HG02981 (cell line): Measurements from ENCODE around the gene FNDC11.
"Not testable (repeated sequence)": the region's sequence is repeated elsewhere in the genome, so short reads cannot be mapped to it uniquely, and the experiment has no call there.

Experiments
- ATAC-seq: cut with Tn5 transposase; IDR thresholded peaks from one replicate; pipeline ENCODE4 v1.9.1; 2021; ENCODE audit warnings: mild to moderate bottlenecking, moderate library complexity; ENCODE audit not compliant: unreplicated experiment

Gene FNDC11, protein sequence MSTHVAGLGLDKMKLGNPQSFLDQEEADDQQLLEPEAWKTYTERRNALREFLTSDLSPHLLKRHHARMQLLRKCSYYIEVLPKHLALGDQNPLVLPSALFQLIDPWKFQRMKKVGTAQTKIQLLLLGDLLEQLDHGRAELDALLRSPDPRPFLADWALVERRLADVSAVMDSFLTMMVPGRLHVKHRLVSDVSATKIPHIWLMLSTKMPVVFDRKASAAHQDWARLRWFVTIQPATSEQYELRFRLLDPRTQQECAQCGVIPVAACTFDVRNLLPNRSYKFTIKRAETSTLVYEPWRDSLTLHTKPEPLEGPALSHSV

GRCh38 chr20:63553933-63554290, at the start of gene FNDC11:
FNDC11 (plus strand) TSS chr20:63554159; CDS start chr20:63555664, 1,505 bp downstream.
- ATAC-seq: peak; percentile 17

DNA sequence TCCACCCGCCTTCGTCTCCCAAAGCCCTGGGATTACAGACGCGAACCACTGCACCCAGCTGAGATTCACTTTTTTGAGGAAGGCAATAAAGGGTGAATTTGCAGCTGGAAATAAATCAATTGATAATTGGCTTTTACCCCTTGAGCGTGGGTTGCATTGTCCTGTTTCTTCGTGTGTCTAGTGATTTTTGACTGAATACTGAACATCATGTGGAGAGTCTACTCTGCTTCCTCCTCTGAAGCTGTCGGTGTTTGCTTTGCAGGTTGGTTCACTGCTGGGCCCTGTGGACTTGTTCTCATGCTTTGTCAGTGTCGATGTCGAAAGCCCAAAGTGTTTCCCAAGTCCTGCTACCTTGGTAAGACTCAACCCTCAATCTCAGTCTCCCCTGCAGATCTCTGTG, 49.3 kb upstream of the FNDC11 start:
- ATAC-seq: no peak

GRCh38 chr20:63505281-63505680, 48.7 kb upstream of the FNDC11 start:
- no peak for ATAC-seq

DNA sequence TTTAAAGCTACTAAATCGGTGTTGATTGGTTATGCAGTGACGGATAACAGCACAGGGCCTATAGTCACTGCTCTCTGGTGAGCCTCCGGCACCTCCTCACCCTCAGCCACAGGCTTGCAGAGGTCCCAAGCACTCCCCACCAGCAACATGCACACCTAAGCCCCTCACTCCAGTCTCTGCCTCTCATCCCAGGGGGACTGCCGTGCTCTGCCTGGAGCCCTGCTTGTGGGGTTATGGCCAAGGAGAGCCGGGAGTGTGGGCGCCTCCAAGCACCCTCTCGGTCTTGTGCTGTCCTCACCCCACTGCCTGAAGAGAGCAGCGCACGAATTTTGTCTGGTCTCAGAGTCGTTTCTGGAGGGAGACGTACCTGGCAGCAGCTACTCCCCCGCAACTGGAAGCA, 48.2 kb upstream of the FNDC11 start:
- no peak for ATAC-seq

- no peak for ATAC-seq
These were observed 46.7 kb upstream of the FNDC11 start for GRCh38 chr20:63507083-63507743.

DNA sequence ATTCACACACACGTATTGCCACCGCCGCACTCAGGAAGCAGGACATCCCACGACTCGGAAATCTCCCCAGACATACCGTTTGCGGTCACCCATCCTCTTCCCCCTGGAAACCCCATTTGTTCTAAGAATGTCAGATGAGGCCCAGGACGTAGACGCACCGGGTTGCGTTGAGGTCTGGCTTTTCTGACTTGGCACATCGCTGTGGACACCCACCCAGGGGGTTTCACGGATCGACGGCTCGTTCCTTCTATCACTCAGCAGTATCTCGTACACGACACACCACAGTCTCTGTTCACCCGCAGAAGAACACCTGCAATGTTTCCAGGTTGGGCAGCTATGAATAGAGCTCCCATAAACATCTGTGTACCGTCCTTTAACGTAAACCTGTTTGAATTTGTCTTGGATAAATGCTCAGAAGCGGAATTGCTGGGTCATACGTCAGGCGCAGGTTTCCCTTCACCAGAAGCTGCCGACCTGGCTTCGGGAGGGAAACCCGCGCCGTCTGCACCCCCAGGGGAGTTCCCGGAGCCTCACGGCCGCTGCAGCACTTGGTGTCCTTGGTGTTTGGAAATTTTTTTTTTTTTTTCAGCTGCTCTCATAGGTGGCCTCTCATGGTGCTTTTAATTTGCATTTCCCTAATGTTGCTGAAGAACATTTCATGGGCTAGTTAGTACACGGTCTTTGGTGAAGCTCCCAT, 45.7 kb upstream of the FNDC11 start:
- ATAC-seq: no peak

GRCh38 chr20:63509088-63509564, 44.8 kb upstream of the FNDC11 start:
- no peak for ATAC-seq

DNA sequence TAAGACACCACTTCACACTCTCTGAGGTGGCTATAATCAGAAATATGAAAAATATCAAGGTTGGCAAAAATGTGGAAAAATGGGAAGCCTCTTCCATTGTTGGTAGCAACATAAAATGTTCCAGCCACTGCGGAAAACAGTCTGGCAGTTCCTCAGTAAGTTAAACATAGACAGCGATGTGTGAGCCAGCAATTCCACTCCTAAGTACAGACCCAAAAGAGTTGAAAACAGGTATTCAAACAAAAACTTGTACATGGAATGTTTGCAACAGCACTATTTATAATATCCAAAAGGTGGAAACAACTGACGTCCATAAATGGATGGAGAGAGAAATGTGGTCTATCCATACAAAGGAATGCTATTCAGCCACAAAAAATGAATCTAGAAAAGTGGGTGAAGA, 40.8 kb upstream of the FNDC11 start:
- no peak for ATAC-seq

GRCh38 chr20:63514520-63514919, 39.4 kb upstream of the FNDC11 start:
- ATAC-seq: not testable (repeated sequence)

- ATAC-seq: no peak
These were observed 36.3 kb upstream of the FNDC11 start for GRCh38 chr20:63517376-63518309.

- no peak for ATAC-seq
These were observed 35.6 kb upstream of the FNDC11 start for GRCh38 chr20:63518351-63518861.

DNA sequence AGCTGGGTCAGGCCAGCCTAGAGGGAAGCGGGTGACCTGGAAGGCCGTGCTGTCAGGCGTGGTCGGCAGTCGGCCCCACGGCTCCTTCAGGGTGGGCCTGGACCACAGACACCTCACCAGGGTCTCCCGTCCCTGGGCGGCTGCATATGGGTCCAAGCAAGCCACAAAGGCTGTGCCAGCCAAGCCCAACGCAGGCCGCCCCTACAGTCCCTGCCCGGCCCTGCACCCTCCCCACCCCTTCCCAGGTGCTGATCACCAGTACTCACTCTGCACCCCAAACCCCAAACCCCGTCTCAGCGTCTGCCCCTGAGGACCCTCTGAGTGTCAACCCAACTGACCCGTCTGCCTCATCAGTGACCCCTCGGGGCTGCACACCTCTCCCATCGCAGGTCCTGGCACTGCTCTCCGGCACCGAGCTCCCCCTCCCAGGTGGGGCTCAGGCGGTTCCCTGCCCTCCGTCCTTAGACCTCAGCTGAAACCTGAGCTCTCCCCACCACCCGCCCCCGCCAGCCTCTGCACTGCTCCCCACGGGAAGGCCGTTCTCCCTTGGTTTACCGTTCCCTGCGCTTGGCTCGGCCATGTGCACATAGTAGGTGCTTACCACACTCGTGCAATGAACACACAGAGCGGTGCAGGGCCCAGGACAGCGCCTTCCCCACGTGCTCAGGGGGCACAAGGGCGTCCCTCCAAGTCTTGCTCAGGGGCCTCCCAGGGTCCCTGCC, 34.9 kb upstream of the FNDC11 start:
- no peak for ATAC-seq

DNA sequence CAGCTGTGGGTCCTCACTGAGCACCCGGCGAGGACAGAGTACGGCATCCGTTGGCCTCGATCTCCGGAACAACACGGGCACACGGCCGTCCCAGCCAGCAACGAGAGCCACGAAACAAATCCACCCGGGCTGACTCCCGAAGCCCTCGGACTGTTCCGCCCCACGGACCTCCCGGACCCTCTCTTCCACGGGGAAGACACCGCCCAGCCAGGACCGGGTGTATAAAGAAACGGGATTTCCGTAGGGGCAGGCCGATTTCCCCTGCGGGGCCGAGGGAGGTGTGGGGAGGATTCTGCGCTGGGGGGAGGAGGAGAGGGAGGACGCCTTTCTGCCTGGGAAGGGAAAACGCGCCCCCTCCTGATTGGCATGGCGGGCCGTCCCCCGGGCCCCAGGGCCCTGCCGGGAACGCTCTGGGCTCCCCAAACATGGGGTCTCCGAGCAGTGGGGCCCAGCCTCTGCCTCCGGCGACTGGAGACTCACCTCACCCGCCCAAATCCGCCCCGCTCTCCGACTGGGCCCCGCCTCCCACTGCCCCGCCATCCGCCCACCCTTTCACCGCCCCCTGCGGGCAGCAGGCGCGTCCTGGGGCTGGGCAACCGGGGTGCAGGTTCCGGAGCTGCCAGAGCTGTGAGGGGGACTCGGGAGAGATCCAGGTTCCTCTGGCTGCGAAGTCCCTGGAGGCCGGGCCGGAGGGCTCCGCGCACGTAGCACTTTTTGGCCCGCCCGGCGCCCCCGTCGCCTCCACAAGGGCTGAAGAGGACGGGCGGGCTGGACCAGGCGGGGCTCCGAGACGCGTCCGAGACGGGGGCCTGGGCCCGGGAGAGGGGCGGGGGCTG, 34.1 kb upstream of the FNDC11 start:
- ATAC-seq: peak; percentile 45

DNA sequence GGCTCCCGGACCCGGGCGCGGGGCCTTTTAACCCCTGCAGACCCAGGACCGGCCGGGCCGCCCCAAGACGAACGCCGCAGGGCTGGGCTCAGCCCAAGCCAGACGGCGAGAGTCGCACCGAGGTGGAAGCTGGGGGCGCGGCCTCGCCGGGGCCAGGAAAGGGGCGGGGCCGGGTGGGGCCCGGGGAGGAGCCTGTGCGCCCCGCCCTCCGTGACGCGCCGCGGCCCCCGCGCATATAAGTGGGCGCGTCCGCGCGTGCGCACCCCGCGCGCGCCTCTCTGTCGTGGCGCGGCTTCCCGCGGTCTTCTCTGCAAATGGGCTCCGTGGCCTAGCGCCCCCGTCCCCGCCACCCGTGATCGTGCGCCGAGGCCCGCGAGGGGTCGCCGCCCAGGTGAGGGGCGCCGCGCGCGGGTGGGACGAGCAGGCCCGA, 33.4 kb upstream of the FNDC11 start, which contains the start of gene PPDPF:
Gene PPDPF, plus strand, starts transcription at position 262 of the 430 bp plus-strand sequence. CDS start 544 bp downstream, outside the sequence.
- peak; percentile 68 for ATAC-seq

GRCh38 chr20:63520934-63521601, 32.9 kb upstream of the FNDC11 start:
- ATAC-seq: peak; percentile 38

DNA sequence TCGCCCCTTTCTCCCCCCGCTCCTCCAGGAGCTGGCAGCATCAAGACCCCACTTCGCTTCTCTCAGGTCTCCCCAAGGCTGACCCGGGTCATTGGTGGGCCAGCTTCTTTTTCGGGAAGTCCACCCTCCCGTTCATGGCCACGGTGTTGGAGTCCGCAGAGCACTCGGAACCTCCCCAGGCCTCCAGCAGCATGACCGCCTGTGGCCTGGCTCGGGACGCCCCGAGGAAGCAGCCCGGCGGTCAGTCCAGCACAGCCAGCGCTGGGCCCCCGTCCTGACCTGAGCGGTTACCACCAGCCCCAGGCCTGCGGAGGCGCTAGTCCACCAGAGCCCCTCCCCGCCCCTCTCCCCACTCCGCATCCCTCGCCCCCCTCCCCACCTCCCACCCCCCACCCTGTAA, 32.4 kb upstream of the FNDC11 start:
- ATAC-seq: no peak

GRCh38 chr20:63522091-63522868, 31.7 kb upstream of the FNDC11 start:
- no peak for ATAC-seq
